Right atrium auricular region (tissue), 2 donors: ENCODE results near the gene ACTN4. TPM values are rescaled to one million over a fixed set of nuclear protein-coding genes. Genes with fewer than 3 reads are reported as not detected.

Experiments used
- DNase-seq: peaks from one replicate; pipeline ENCODE4 v3.0.0-alpha.2; 2019; ENCODE audit warnings: low spot score
- H3K27ac ChIP-seq, 2 donors: fragments of 200-600 bp; sonication (generic); 1 replicate in 1 of 2; 2 replicates in 1 of 2; pipeline ENCODE4 v1.5.1; 2016 to 2019
- H3K27me3 ChIP-seq, 2 donors: fragments of 200-600 bp; sonication (generic); one replicate each; pipeline versions ENCODE4 v1.5.1 to v1.6.0; 2017 to 2019
- H3K36me3 ChIP-seq: fragments of 200-600 bp; sonication (generic); one replicate; pipeline ENCODE4 v1.5.1; 2016
- H3K4me1 ChIP-seq, 2 donors: fragments of 200-600 bp; sonication (generic); one replicate each; pipeline versions ENCODE4 v1.5.1 to v1.6.0; 2017 to 2019
- H3K4me3 ChIP-seq, 2 donors: fragments of 200-600 bp; sonication (generic); 1 replicate in 1 of 2; 2 replicates in 1 of 2; pipeline ENCODE4 v1.5.1; 2017 to 2019; ENCODE audit warnings: mild to moderate bottlenecking in 1 of 2, moderate library complexity in 1 of 2
- H3K9me3 ChIP-seq, 2 donors: fragments of 200-600 bp; sonication (generic); one replicate each; pipeline ENCODE4 v1.5.1; 2019
- total RNA-seq, 2 donors: library from RNA; depleted of rRNA; stranded (reverse); fragments of >200 nt; gene quantifications; one replicate each; pipeline ENCODE4 v1.1.0, GENCODE V29; 2016
- TF ChIP-seq, protein P1 (sequence below), 2 donors: fragments of 200-600 bp; sonication (generic); IDR thresholded peaks; one replicate each; pipeline ENCODE4 v1.5.1; 2019; ENCODE audit warnings: antibody characterized with exemption in 2 of 2

Gene ACTN4
- total RNA-seq, 2 donors from 2014 or later, result 115 to 180 TPM

DNA sequence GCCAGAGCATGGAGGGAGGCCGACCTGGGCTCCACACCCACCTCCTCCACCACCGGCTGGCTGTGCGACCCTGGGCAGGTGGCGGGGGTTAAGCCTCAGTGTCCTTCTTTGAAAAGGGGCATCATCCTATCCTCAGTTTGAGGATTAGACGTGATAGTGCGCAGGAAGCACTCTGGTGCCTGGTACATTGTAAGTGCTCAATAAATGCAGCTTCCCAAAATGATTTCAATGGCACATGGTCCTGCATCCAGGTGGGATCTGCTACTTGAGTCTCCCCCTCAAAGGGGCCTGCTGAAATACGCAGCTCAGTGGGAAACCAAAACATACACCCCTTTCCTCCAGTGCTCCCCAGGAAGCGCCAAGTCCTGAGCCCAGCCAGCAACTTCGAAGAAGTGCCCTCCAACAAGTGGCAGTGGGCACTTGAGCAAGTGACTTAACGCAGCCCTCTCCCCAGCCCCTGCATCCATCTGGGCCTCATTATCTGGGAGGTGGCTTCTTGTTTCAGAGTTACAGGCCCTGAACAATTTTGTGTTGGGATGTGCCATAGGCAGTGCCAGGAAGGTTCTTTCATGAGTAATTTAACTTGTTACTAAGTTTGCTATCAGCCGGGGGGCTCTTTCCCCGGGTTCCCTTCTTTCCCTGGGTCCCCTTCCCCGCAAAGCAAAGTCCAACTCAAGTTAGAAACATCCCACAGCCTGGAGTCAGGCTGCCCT, 17.9 kb downstream of the ACTN4 start:
- Histone ChIP-seq H3K9me3 (no peaks in the 10 kb centered on the region), H3K27ac (peak overlapping the region; percentile 97 to 98), H3K36me3 (peaks cover 12% of the 10 kb centered on the region), H3K27me3 (no peaks in the 10 kb centered on the region), H3K4me1 (peaks cover 0 to 100% of the 10 kb centered on the region in 2 donors), H3K4me3 (no peak overlapping the region)
- TF ChIP-seq, protein P1, sequence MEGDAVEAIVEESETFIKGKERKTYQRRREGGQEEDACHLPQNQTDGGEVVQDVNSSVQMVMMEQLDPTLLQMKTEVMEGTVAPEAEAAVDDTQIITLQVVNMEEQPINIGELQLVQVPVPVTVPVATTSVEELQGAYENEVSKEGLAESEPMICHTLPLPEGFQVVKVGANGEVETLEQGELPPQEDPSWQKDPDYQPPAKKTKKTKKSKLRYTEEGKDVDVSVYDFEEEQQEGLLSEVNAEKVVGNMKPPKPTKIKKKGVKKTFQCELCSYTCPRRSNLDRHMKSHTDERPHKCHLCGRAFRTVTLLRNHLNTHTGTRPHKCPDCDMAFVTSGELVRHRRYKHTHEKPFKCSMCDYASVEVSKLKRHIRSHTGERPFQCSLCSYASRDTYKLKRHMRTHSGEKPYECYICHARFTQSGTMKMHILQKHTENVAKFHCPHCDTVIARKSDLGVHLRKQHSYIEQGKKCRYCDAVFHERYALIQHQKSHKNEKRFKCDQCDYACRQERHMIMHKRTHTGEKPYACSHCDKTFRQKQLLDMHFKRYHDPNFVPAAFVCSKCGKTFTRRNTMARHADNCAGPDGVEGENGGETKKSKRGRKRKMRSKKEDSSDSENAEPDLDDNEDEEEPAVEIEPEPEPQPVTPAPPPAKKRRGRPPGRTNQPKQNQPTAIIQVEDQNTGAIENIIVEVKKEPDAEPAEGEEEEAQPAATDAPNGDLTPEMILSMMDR (IDR thresholded peaks at IDR 0.05), result no peak
- DNase-seq, result no peak

- H3K9me3 ChIP-seq, result no peaks in the 10 kb centered on the region
- peak; percentile 82 for DNase-seq
- H3K4me1 ChIP-seq, result peaks cover 0 to 100% of the 10 kb centered on the region in 2 donors
- no peak overlapping the region for H3K4me3 ChIP-seq
- peak overlapping the region; percentile 97 to 98 for H3K27ac ChIP-seq
- TF ChIP-seq, protein P1 (IDR thresholded peaks at IDR 0.05), result no peak
- H3K36me3 ChIP-seq, result peaks cover 5% of the 10 kb centered on the region
- no peaks in the 10 kb centered on the region for H3K27me3 ChIP-seq
Measured at GRCh38 chr19:38665950-38666662, 18.7 kb downstream of the ACTN4 start.

GRCh38 chr19:38666663-38667511, 19.4 kb downstream of the ACTN4 start:
- H3K27me3 ChIP-seq, result no peaks in the 10 kb centered on the region
- H3K4me3 ChIP-seq, result no peak overlapping the region
- H3K9me3 ChIP-seq, result no peaks in the 10 kb centered on the region
- H3K36me3 ChIP-seq, result no peaks in the 10 kb centered on the region
- TF ChIP-seq, protein P1 (IDR thresholded peaks at IDR 0.05), result no peak
- DNase-seq, result peak; percentile 74
- peaks cover 0 to 100% of the 10 kb centered on the region in 2 donors for H3K4me1 ChIP-seq
- peak overlapping the region; percentile 97 to 98 for H3K27ac ChIP-seq

DNA sequence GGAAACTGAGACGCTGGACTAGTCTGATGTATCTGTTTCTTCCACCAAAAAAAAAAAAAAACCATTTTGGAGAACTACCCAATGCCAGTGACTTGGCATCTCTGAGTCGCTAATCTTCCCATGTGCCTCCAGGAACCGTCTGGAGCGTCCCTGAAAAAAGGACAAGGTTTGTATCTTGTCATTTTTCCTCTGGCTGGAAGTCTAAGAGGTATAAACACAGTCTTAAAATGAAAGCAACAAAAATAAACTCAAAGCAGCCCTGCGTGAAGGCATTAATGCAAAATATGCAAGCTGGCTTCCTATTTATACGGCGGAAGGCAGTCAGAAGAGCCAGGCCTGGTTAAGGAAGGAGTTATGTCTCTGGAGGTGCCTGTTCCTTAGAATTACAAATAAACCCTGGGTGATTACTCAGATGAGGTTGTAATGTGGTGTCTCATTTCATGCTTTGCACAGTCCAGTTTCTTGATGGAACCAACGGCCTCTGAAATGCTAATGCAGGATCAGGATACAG, 20.3 kb downstream of the ACTN4 start:
- TF ChIP-seq, protein P1 (IDR thresholded peaks at IDR 0.05), result no peak
- Histone ChIP-seq H3K4me3 (no peak overlapping the region), H3K9me3 (no peaks in the 10 kb centered on the region), H3K4me1 (peaks cover 0 to 100% of the 10 kb centered on the region in 2 donors), H3K27ac (peak overlapping the region; percentile 97 to 98), H3K27me3 (no peaks in the 10 kb centered on the region), H3K36me3 (no peaks in the 10 kb centered on the region)
- no peak for DNase-seq

DNA sequence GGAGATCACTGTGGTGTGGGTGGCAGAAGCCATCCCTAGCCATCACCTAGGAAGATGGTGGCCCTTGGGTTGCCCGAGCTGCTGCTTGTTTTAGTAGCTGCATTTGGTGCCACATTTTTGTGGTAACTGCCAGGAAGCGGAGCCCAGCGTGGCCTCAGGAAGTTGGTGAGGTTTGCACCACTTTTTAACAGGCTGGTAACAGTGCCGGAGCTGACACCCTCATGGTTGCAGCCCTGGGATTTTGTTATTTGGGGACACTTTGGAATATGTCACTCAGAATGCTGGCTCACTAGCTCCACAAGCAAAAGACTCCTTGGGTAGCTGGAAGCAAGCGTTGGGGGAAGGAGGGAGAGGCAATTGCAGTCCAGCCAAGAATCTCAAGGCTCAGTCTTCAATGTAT, 22.1 kb downstream of the ACTN4 start:
- Histone ChIP-seq H3K27ac (peak overlapping the region; percentile 97 to 98), H3K4me3 (no peak overlapping the region), H3K4me1 (peaks cover 0 to 94% of the 10 kb centered on the region in 2 donors), H3K36me3 (no peaks in the 10 kb centered on the region), H3K9me3 (no peaks in the 10 kb centered on the region), H3K27me3 (no peaks in the 10 kb centered on the region)
- TF ChIP-seq, protein P1 (IDR thresholded peaks at IDR 0.05), result no peak
- no peak for DNase-seq
